Urinary bladder (tissue), 4 donors: ENCODE data around the gene PEMT. TPM values are rescaled to one million over a fixed set of nuclear protein-coding genes. Genes with fewer than 3 reads are reported as not detected.
"Not testable (repeated sequence)": the region's sequence is repeated elsewhere in the genome, so short reads cannot be mapped to it uniquely, and the experiment has no call there.

Source experiments
- DNase-seq: peaks from one replicate; pipeline ENCODE4 v3.0.0-alpha.2; 2015; ENCODE audit errors: extremely low spot score
- H3K27ac ChIP-seq: one replicate; pipeline ENCODE4 v1.5.1; 2013; ENCODE audit warnings: low read depth, mild to moderate bottlenecking, moderate library complexity
- H3K36me3 ChIP-seq: one replicate; pipeline ENCODE4 v1.6.1; 2013; ENCODE audit warnings: mild to moderate bottlenecking, moderate library complexity; ENCODE audit not compliant: insufficient read depth
- H3K4me1 ChIP-seq: one replicate; pipeline ENCODE4 v1.6.1; 2013; ENCODE audit warnings: mild to moderate bottlenecking, moderate library complexity; ENCODE audit not compliant: insufficient read depth
- H3K4me3 ChIP-seq: one replicate; pipeline ENCODE4 v1.5.1; 2013; ENCODE audit warnings: low read depth, low read length
- WGBS: extraction: QIAGEN DNeasy Blood & Tissue Kit; methylation state at CpG from one replicate; pipeline ENCODE4 v1.1.7; 2013; 5-methylcytosine and 5-hydroxymethylcytosine counted together
- polyA plus RNA-seq: library from polyadenylated mRNA; stranded (reverse); fragments of 200-250 nt; gene quantifications from one replicate; pipeline ENCODE4 v1.2.3, GENCODE V29; 2013
- total RNA-seq: library from RNA; depleted of rRNA; stranded (reverse); fragments of >200 nt; gene quantifications from one replicate; pipeline ENCODE4 v1.2.3, GENCODE V29; 2014
- donor health status: healthy with polysubstance abuse.
- donor health status: healthy.

PEMT gene
- total and polyA plus RNA-seq, 2 donors = 10.9 to 36.2 TPM

GRCh38 chr17:17493986-17494466 is 97.5 kb downstream of the PEMT start:
- no peak overlapping the region for H3K27ac ChIP-seq
- no peak overlapping the region for H3K4me3 ChIP-seq
- 84% methylated on average over 5 of the region's 5 CpGs for WGBS
- no peaks in the 10 kb centered on the region for H3K4me1 ChIP-seq
- no peak for DNase-seq
- peaks cover 3% of the 10 kb centered on the region for H3K36me3 ChIP-seq

- H3K27ac ChIP-seq = no peak overlapping the region
- H3K36me3 ChIP-seq = peaks cover 3% of the 10 kb centered on the region
- no peak overlapping the region for H3K4me3 ChIP-seq
- no peak for DNase-seq
- no peaks in the 10 kb centered on the region for H3K4me1 ChIP-seq
- 79% methylated on average over 15 of the region's 15 CpGs for WGBS
Observed at GRCh38 chr17:17493249-17493985, 98.1 kb downstream of the PEMT start.

GRCh38 chr17:17492571-17492970 is 98.9 kb downstream of the PEMT start:
- 89% methylated on average over 9 of the region's 9 CpGs for WGBS
- peaks cover 3% of the 10 kb centered on the region for H3K36me3 ChIP-seq
- H3K4me1 ChIP-seq = no peaks in the 10 kb centered on the region
- H3K4me3 ChIP-seq = no peak overlapping the region
- DNase-seq = no peak
- H3K27ac ChIP-seq = no peak overlapping the region

- no peak for DNase-seq
- no peaks in the 10 kb centered on the region for H3K4me1 ChIP-seq
Observed at GRCh38 chr17:17492085-17492484, 99.4 kb downstream of the PEMT start.

GRCh38 chr17:17491546-17491988 is 99.9 kb downstream of the PEMT start:
- Histone ChIP-seq H3K4me1 (no peaks in the 10 kb centered on the region), H3K27ac (no peak overlapping the region), H3K36me3 (peaks cover 3% of the 10 kb centered on the region), H3K4me3 (no peak overlapping the region)
- 88% methylated on average over 17 of the region's 17 CpGs for WGBS
- no peak for DNase-seq

More at GRCh38 chr17:17492085-17492484, 99.4 kb downstream of the PEMT start:
- H3K36me3 ChIP-seq = peaks cover 3% of the 10 kb centered on the region
- no peak overlapping the region for H3K4me3 ChIP-seq
- H3K27ac ChIP-seq = no peak overlapping the region
- WGBS = 80% methylated on average over 11 of the region's 11 CpGs

GRCh38 chr17:17491031-17491471 is 100.5 kb downstream of the PEMT start:
- Histone ChIP-seq H3K4me1 (no peaks in the 10 kb centered on the region), H3K4me3 (no peak overlapping the region), H3K36me3 (peaks cover 3% of the 10 kb centered on the region), H3K27ac (no peak overlapping the region)
- no peak for DNase-seq
- WGBS = 80% methylated on average over 10 of the region's 10 CpGs

GRCh38 chr17:17487998-17488397 is 103.5 kb downstream of the PEMT start:
- no peaks in the 10 kb centered on the region for H3K4me1 ChIP-seq
- H3K36me3 ChIP-seq = peaks cover 4% of the 10 kb centered on the region
- H3K27ac ChIP-seq = no peak overlapping the region
- DNase-seq = no peak
- 49% methylated on average over 2 of the region's 2 CpGs for WGBS
- no peak overlapping the region for H3K4me3 ChIP-seq

- H3K27ac ChIP-seq, H3K4me3 ChIP-seq, H3K36me3 ChIP-seq, DNase-seq, H3K4me1 ChIP-seq: not testable (repeated sequence)
- WGBS = 98% methylated on average over 23 of the region's 23 CpGs
Observed at GRCh38 chr17:17486416-17486815, 105.1 kb downstream of the PEMT start.

- Histone ChIP-seq H3K36me3 (peaks cover 2% of the 10 kb centered on the region), H3K4me1 (no peaks in the 10 kb centered on the region), H3K27ac (no peak overlapping the region), H3K4me3 (no peak overlapping the region)
- DNase-seq = no peak
- WGBS = 91% methylated on average over 6 of the region's 6 CpGs
Observed at GRCh38 chr17:17485420-17485819, 106.1 kb downstream of the PEMT start.

GRCh38 chr17:17484451-17484899 is 107.0 kb downstream of the PEMT start:
- no peak for DNase-seq
- H3K27ac ChIP-seq = no peak overlapping the region
- H3K4me1 ChIP-seq = no peaks in the 10 kb centered on the region
- no peak overlapping the region for H3K4me3 ChIP-seq
- 68% methylated on average over 12 of the region's 12 CpGs for WGBS
- peaks cover 2% of the 10 kb centered on the region for H3K36me3 ChIP-seq

- H3K27ac ChIP-seq = no peak overlapping the region
- no peaks in the 10 kb centered on the region for H3K4me1 ChIP-seq
- no peak overlapping the region for H3K4me3 ChIP-seq
- H3K36me3 ChIP-seq = peaks cover 2% of the 10 kb centered on the region
- DNase-seq = no peak
- WGBS = 72% methylated on average over 5 of the region's 5 CpGs
Observed at GRCh38 chr17:17481860-17482259, 109.6 kb downstream of the PEMT start.

GRCh38 chr17:17480593-17481148 is 110.8 kb downstream of the PEMT start:
- H3K36me3 ChIP-seq = peaks cover 2% of the 10 kb centered on the region
- DNase-seq = no peak
- no peaks in the 10 kb centered on the region for H3K4me1 ChIP-seq
- H3K4me3 ChIP-seq = no peak overlapping the region
- H3K27ac ChIP-seq = no peak overlapping the region
- WGBS = 79% methylated on average over 6 of the region's 6 CpGs

- WGBS = 95% methylated on average over 3 of the region's 3 CpGs
- DNase-seq = no peak
- H3K4me1 ChIP-seq = no peaks in the 10 kb centered on the region
- H3K27ac ChIP-seq = no peak overlapping the region
- H3K36me3 ChIP-seq = no peaks in the 10 kb centered on the region
- no peak overlapping the region for H3K4me3 ChIP-seq
Observed at GRCh38 chr17:17479209-17479608, 112.3 kb downstream of the PEMT start.

GRCh38 chr17:17476865-17477467 is 114.5 kb downstream of the PEMT start, which contains the start of gene MED9:
MED9 (plus strand) TSS chr17:17477000; CDS start chr17:17477042, 42 bp downstream.
- under 1% methylated on average over 47 of the region's 47 CpGs for WGBS

More at GRCh38 chr17:17476865-17477467, 114.5 kb downstream of the PEMT start, which contains the start of gene MED9:
- no peaks in the 10 kb centered on the region for H3K4me1 ChIP-seq
- H3K4me3 ChIP-seq = peak within 1 kb of the TSS; percentile 82
- DNase-seq = peak; percentile 78
- peak within 1 kb of the TSS; percentile 75 for H3K27ac ChIP-seq
- no peaks in the 10 kb centered on the region for H3K36me3 ChIP-seq
